Activated CD4-positive, alpha-beta memory T cell treated with anti-CD3 and anti-CD28 coated beads for 36 hours (primary cell): ENCODE results near the gene RAB1A. TPM values are rescaled to one million over a fixed set of nuclear protein-coding genes. Genes with fewer than 3 reads are reported as not detected.

Experiments used
- CTCF ChIA-PET: fragments of 350-600 bp; sonication (Branson Sonifier 250); formaldehyde crosslinking; loops from one replicate; lab custom pipeline; 2021; ENCODE audit warnings: antibody characterized with exemption, inconsistent platforms; lab: Charles Lee
- POLR2A ChIA-PET: fragments of 350-600 bp; sonication (Branson Sonifier 250); formaldehyde crosslinking; loops from one replicate; lab custom pipeline; 2021; ENCODE audit warnings: antibody characterized with exemption; lab: Charles Lee
- DNase-seq: peaks from one replicate; pipeline ENCODE4 v3.0.0-alpha.2; 2020
- H3K27ac Mint-ChIP-seq: one replicate; pipeline ENCODE4 v1.8.0; 2021; ENCODE audit warnings: mixed read lengths
- H3K27me3 Mint-ChIP-seq: one replicate; pipeline ENCODE4 v1.8.0; 2021; ENCODE audit warnings: mixed read lengths
- H3K36me3 Mint-ChIP-seq: one replicate; pipeline ENCODE4 v1.8.0; 2021; ENCODE audit warnings: mixed read lengths
- H3K4me1 Mint-ChIP-seq: one replicate; pipeline ENCODE4 v1.8.0; 2021; ENCODE audit warnings: low read depth, mixed read lengths
- H3K4me3 Mint-ChIP-seq: one replicate; pipeline ENCODE4 v1.8.0; 2021; ENCODE audit warnings: mild to moderate bottlenecking, mixed read lengths
- H3K9me3 Mint-ChIP-seq: one replicate; pipeline ENCODE4 v1.8.0; 2021; ENCODE audit warnings: mixed read lengths
- intact Hi-C: fragments of 100-400 bp; cut with micrococcal nuclease; formaldehyde crosslinking; loops from one replicate; pipeline ENCODE4 v1.15.1; 2023
- total RNA-seq, 2 experiments: library from RNA; stranded (reverse); gene quantifications; one replicate each; pipeline ENCODE4 v1.2.3, GENCODE V29; 2021

Gene RAB1A
- total RNA-seq, 2 experiments from 2014 or later, result 84.3 to 84.5 TPM

DNA sequence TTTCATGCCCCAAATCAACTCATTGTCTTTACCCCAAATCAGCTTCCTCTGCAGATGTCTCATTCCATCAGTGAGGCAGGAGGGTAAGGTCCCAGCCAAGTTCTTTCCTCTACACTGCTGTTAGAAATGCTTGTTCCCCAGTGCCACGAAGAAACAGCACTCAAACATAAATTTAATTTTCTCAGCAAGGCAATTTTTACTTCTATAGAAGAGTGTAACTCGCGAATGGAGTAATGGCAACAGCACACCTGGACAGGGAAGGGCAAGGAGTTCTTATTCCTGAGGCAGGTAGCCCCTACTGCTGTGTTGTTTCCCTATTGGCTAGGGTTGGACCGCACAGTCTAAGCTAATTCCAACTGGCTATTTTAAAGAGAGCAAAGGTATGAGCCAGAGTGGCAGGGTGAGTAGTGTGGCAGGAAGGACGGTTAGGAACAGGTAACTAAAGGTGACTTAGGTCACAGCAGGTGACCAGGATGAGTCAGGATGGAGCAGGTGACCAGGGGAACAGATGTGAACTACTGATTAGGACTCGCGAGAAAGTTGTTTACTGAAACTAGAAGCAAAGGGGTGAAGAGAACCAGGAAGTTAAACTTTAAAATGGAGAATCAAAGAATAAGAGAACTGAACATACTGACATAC, 85.7 kb downstream of the RAB1A start:
- no peak overlapping the region for H3K4me3 Mint-ChIP-seq

DNA sequence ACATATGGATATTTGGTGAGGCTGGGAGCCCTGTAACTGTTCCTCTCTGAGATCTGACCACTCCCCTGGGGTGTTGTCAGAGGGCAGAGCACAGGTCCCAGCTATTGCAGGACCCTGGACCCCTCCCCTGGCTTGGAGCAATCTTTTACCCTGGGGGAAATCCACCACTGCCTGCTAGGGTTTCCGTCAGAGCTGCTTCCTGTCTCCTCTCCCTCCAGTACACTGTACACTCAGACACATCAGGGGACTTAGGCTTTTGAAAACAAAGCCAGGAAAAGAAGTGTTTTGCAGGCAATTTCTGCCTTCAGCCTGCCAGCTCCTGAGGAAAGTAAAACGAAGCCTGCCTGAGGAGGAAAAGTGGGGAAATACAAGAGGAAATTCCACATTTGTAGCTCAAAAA, 86.9 kb downstream of the RAB1A start:
- CTCF ChIA-PET, result interaction anchor here (1.0 to 14.0 kb wide), 4 partner anchors 13 to 123 kb away, joined by 3 to 232 read pairs (median 10); partner anchors contain the start of gene CEP68
- no peak overlapping the region for H3K27ac Mint-ChIP-seq
- H3K36me3 Mint-ChIP-seq, result peaks cover 14% of the 10 kb centered on the region
- peaks cover 20% of the 10 kb centered on the region for H3K9me3 Mint-ChIP-seq
- no peak for DNase-seq
- no peaks in the 10 kb centered on the region for H3K27me3 Mint-ChIP-seq
- intact Hi-C loops, result no loop called here
- POLR2A ChIA-PET, result interaction anchor here (0.9 kb wide), 1 partner anchor 12 kb away, joined by 3 read pairs; no protein-coding TSS in a partner anchor
- peaks cover 6% of the 10 kb centered on the region for H3K4me1 Mint-ChIP-seq
- no peak overlapping the region for H3K4me3 Mint-ChIP-seq

More for the DNA sequence above, 85.7 kb downstream of the RAB1A start:
- H3K27me3 Mint-ChIP-seq, result no peaks in the 10 kb centered on the region
- H3K9me3 Mint-ChIP-seq, result peaks cover 25% of the 10 kb centered on the region
- H3K27ac Mint-ChIP-seq, result no peak overlapping the region
- no peak for DNase-seq
- intact Hi-C loops, result no loop called here
- ChIA-PET CTCF (interaction anchor here (1.1 to 14.0 kb wide), 4 partner anchors 12 to 556 kb away, joined by 4 to 232 read pairs (median 10); partner anchors contain the start of gene CEP68), POLR2A (interaction anchor here (0.6 kb wide), 1 partner anchor 130 kb away, joined by 3 read pairs; no protein-coding TSS in a partner anchor)
- H3K36me3 Mint-ChIP-seq, result peaks cover 18% of the 10 kb centered on the region
- peaks cover 6% of the 10 kb centered on the region for H3K4me1 Mint-ChIP-seq

DNA sequence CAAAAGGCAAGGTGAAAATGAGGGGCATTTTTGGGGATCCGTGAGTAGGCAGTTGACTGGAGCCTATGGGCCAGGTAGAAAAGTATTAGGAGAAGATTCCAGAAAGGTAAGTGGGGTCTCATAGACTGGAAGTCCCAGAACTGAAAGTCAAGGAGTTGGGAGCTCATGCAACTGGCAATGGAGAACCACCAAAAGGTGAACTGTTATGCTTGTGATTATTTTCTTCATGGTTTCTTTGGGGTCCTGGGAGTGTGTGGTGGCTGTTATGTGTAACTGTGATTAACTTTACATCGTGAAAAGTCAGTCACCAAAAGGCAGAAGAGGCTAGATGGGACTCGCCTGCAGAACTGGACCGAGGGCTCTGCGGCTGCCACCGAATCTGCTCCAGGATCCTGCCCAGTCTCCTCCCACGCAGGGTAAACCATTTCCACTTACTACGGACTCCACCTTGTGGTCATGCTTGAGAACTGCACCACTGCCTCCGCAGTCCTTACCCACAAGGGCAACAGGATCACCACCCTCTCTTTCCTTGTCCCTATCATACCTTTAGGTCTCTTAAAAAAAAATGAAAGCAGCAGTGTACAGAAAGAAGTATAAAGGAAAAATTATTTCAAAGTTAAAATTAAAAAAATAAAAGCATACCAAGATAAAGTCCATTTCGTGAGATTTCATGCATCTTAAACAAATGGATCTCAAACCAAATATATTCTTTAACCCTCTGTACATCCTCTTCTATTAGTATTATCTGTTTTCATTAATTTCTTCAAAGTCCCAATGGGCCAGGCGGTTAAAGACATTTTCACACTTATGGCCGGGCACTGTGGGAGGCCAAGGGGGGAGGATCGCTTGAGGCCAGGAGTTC, 89.3 kb downstream of the RAB1A start:
- Mint-ChIP-seq H3K9me3 (peaks cover 20% of the 10 kb centered on the region), H3K27me3 (no peaks in the 10 kb centered on the region), H3K27ac (no peak overlapping the region), H3K36me3 (peaks cover 12% of the 10 kb centered on the region), H3K4me1 (peaks cover 6% of the 10 kb centered on the region), H3K4me3 (peak overlapping the region; percentile 28)
- POLR2A ChIA-PET, result no interaction called here
- CTCF ChIA-PET, result interaction anchor here (0.7 to 14.0 kb wide), 5 partner anchors 10 to 121 kb away, joined by 3 to 232 read pairs (median 3); no protein-coding TSS in a partner anchor
- intact Hi-C loops, result loop anchor here (1.0 to 2.0 kb wide), 3 partner anchors 52 to 123 kb away; partner anchors contain the start of gene SLC1A4
- DNase-seq, result peak; percentile 85

DNA sequence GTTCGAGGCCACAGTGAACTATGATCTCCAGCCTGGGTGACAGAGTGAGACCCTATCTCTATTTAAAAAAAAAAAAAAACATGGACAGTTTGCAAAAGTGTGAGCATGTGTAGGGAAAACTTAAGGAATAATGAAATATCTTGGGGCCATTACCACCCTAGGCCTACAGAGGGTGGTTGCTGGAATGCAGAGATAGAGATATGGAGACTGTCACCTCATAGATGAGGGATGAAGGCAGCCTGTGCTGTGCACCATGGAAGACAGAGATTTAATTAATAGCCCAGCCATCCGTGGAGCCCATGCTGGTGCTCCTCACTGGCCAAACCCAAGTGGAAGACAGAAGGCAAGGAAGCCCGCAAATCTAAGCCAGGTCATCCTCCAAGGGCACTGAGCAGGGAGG, 90.3 kb downstream of the RAB1A start:
- intact Hi-C loops, result loop anchor here (1.0 to 2.0 kb wide), 3 partner anchors 51 to 122 kb away; partner anchors contain the start of gene SLC1A4
- Mint-ChIP-seq H3K4me1 (peaks cover 6% of the 10 kb centered on the region), H3K4me3 (no peak overlapping the region), H3K27ac (no peak overlapping the region), H3K36me3 (peaks cover 7% of the 10 kb centered on the region), H3K27me3 (no peaks in the 10 kb centered on the region), H3K9me3 (peaks cover 11% of the 10 kb centered on the region)
- no peak for DNase-seq
- ChIA-PET POLR2A (no interaction called here), CTCF (interaction anchor here (1.0 to 14.0 kb wide), 3 partner anchors 9 to 120 kb away, joined by 3 to 232 read pairs (median 6); no protein-coding TSS in a partner anchor)

DNA sequence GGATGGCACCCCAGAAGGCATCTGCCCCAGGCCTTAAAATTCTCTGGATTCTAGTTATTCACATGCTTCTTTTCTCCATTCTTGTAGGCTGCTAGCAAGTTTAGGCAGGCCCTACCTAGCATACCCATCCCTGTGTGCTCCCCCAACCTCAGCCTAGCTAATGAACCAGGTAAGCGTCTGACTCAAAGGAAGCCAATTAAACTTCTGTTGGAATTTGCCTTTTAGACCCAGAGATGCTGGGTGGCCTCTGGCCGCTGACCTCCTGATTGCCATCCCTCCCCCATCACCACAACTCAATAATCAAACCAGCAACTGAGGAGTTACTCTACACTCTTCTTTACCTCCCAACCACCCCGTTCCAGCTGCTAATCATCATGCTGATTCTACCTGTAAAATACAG, 92.7 kb downstream of the RAB1A start:
- intact Hi-C loops, result no loop called here
- Mint-ChIP-seq H3K4me3 (no peak overlapping the region), H3K9me3 (no peaks in the 10 kb centered on the region), H3K27ac (no peak overlapping the region), H3K27me3 (no peaks in the 10 kb centered on the region), H3K4me1 (peaks cover 11% of the 10 kb centered on the region), H3K36me3 (no peaks in the 10 kb centered on the region)
- ChIA-PET POLR2A (no interaction called here), CTCF (interaction anchor here (14.0 kb wide), 1 partner anchor 118 kb away, joined by 232 read pairs; no protein-coding TSS in a partner anchor)
- DNase-seq, result no peak

Other genes starting within 250 kb of the RAB1A start
- 10 to 100 TPM; 15.9 TPM for gene SLC1A4, start 140.7 kb downstream of the RAB1A start, total RNA-seq
- gene CEP68, start 73.7 kb downstream of the RAB1A start, total RNA-seq, result 1 to 10 TPM; 6.6 to 8.0 TPM
- gene ACTR2, start 97.7 kb upstream of the RAB1A start, total RNA-seq, result 100 to 1,000 TPM; 401 to 406 TPM